Stimulated activated CD8-positive, alpha-beta memory T cell treated with anti-CD3 and anti-CD28 coated beads, Interleukin-15, amount 100 ng/mL, for 48 hours (primary cell): ENCODE measurements around the gene P2RY8.
"Not testable (repeated sequence)": the region's sequence is repeated elsewhere in the genome, so short reads cannot be mapped to it uniquely, and the experiment has no call there.

Source experiments
- DNase-seq, 2 donors: peaks; one replicate each; pipeline ENCODE4 v3.0.0-alpha.2; 2020; ENCODE audit warnings: low read depth in 2 of 2

The P2RY8 gene

GRCh38 chrX:1545776-1546408, 8.9 kb upstream of the P2RY8 start:
- DNase-seq, result no peak

- no peak for DNase-seq
Observed at GRCh38 chrX:1542994-1543725, 6.2 kb upstream of the P2RY8 start.

- not testable (repeated sequence) for DNase-seq
Observed at GRCh38 chrX:1539146-1539545, 2.2 kb upstream of the P2RY8 start.

GRCh38 chrX:1537716-1538090, 718 bp upstream of the P2RY8 start:
- DNase-seq, result not testable (repeated sequence)

GRCh38 chrX:1536712-1537030, 314 bp downstream of the P2RY8 start:
- DNase-seq, result no peak

- DNase-seq, result peak; percentile 51 to 66
Observed at GRCh38 chrX:1535241-1536041, 1.5 kb downstream of the P2RY8 start.

GRCh38 chrX:1534301-1535168, 2.5 kb downstream of the P2RY8 start:
- peak; percentile 34 to 36 for DNase-seq

GRCh38 chrX:1533058-1533457, 3.9 kb downstream of the P2RY8 start:
- DNase-seq, result no peak

GRCh38 chrX:1531096-1531890, 5.7 kb downstream of the P2RY8 start:
- no peak for DNase-seq

GRCh38 chrX:1529756-1530155, 7.2 kb downstream of the P2RY8 start:
- no peak for DNase-seq

GRCh38 chrX:1529328-1529727, 7.7 kb downstream of the P2RY8 start:
- DNase-seq, result no peak

GRCh38 chrX:1528884-1529203, 8.1 kb downstream of the P2RY8 start:
- DNase-seq, result no peak

GRCh38 chrX:1528186-1528883, 8.7 kb downstream of the P2RY8 start:
- no peak for DNase-seq

GRCh38 chrX:1527457-1527856, 9.5 kb downstream of the P2RY8 start:
- DNase-seq, result no peak

- DNase-seq, result no peak
Observed at GRCh38 chrX:1526565-1526964, 10.4 kb downstream of the P2RY8 start.

- DNase-seq, result no peak
Observed at GRCh38 chrX:1525583-1526355, 11.2 kb downstream of the P2RY8 start.

- no peak for DNase-seq
Observed at GRCh38 chrX:1524874-1525582, 12.0 kb downstream of the P2RY8 start.

GRCh38 chrX:1522905-1523304, 14.1 kb downstream of the P2RY8 start:
- not testable (repeated sequence) for DNase-seq

- peak in 1 of 2 donors; percentile 61 for DNase-seq
Observed at GRCh38 chrX:1521459-1521956, 15.5 kb downstream of the P2RY8 start.
